Measurements from ENCODE around the gene CCDC146.
"Not testable (repeated sequence)": the region's sequence is repeated elsewhere in the genome, so short reads cannot be mapped to it uniquely, and the experiment has no call there.

CCDC146 gene, protein sequence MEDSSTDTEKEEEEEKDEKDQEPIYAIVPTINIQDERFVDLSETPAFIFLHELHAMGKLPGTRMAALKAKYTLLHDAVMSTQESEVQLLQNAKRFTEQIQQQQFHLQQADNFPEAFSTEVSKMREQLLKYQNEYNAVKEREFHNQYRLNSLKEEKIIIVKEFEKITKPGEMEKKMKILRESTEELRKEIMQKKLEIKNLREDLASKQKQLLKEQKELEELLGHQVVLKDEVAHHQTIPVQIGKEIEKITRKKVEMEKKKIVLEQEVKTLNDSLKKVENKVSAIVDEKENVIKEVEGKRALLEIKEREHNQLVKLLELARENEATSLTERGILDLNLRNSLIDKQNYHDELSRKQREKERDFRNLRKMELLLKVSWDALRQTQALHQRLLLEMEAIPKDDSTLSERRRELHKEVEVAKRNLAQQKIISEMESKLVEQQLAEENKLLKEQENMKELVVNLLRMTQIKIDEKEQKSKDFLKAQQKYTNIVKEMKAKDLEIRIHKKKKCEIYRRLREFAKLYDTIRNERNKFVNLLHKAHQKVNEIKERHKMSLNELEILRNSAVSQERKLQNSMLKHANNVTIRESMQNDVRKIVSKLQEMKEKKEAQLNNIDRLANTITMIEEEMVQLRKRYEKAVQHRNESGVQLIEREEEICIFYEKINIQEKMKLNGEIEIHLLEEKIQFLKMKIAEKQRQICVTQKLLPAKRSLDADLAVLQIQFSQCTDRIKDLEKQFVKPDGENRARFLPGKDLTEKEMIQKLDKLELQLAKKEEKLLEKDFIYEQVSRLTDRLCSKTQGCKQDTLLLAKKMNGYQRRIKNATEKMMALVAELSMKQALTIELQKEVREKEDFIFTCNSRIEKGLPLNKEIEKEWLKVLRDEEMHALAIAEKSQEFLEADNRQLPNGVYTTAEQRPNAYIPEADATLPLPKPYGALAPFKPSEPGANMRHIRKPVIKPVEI

DNA sequence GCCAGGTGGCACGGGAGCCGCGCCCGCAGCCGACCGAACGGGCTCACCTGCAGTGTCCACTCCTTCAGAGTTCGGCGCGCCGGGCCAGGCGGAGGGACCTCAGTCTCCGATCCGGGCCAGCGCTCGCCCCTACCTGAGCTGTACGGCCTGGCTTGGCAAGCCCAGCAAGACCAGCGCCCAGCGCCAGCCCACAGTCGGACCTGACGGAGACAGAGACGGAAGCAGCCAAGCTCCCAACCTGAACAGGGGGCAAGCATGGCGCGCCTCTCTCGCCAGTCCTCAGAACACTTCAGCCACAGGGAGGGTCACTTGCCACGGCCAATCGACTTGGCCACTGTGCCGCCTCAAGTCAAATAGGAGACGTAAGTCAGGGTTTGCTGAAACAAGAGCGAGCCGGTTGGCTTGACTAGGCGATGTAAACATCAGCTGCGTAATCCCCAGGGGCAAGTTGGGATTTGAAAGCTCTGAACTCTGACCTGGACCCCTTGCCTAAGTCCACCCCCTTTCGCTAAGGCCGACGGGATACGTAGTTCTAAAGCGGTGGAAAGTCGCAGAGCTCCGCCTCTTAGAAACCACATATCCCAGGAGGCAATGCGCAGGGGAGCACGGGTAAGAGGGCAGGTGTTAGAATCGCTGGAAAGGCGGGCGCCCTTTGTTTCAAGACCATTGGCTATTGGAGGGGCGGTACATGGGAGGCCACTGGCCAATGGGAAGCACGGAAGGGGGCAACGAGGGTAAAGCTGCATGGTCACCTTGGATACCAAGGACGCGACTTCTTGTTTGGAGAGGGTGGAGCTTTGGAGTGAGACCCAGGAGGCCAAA lies at the start of gene CCDC146:
CCDC146 (plus strand) TSS at position 756 of the 822 bp plus-strand sequence. CDS start 45,054 bp downstream, outside the sequence.
- peak; percentile 86 to 94 for DNase-seq (ENCODE audit: low read depth in 2 of 2)

DNA sequence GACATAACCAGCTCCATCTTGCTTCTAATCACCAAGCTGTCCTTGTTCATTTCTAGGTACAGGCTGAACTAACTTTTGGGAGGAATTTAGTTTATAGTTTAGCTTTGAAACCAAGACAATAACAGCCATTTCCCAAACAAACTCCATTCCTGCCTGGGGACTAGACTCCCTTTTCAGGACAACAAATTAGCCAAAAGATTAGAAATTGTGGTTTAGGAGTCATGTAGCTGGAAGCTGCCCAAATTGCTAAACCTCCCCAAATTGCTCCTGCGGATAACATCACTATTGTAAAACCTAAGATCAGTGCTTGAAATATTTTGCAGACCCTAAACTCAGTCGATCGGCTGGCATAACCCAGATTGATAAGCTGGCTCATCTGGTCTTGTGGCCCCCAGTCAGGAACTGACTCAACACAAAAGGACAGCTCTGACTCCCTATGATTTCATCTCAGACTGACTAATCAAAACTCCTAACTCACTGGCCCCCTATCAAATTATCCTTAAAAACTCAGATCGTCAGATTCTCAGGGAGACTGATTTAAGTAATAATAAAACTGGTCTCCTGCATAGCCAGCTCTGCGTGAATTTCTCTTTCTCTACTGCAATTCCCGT lies 47.5 kb upstream of the CCDC146 start:
- not testable (repeated sequence) for DNase-seq (ENCODE audit: low read depth in 2 of 2)

DNA sequence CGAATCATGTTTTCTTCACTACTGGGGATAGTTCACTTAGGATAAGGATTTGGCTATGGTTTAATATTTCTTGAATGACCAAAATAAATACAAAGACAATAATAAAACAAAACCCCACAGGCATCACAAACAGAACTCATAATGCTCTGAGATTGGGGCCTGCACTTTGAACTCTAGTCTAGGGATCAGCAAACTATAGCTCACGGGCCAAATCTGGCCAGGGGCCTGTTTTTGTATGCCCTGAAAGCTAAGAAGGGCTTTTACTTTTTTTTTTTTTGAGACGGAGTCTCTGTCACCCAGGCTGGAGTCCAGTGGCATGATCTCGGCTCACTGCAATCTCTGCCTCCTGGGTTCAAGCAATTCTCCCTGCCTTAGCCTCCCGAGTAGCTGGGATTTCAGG lies 45.4 kb upstream of the CCDC146 start:
- not testable (repeated sequence) for DNase-seq (ENCODE audit: low read depth in 2 of 2)

DNA sequence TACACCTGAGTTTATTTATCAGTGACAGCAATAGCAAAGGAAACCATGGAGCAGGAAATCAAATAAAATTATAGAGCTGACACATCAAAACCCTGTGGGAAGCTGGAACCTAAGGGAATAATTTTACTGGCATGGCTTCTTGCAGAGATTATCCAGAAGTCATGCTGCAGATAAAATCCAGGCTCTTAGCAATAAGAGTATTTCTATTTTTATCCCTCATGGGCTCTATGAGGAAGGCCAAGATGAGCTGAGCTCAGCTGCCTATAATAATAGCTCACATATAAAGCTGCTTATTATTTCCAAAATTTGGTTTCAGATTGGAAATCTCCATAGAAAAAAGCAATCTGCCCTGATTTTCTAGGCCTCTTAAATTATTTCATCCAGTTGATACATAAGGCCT lies 43.3 kb upstream of the CCDC146 start:
- not testable (repeated sequence) for DNase-seq (ENCODE audit: low read depth in 2 of 2)

DNA sequence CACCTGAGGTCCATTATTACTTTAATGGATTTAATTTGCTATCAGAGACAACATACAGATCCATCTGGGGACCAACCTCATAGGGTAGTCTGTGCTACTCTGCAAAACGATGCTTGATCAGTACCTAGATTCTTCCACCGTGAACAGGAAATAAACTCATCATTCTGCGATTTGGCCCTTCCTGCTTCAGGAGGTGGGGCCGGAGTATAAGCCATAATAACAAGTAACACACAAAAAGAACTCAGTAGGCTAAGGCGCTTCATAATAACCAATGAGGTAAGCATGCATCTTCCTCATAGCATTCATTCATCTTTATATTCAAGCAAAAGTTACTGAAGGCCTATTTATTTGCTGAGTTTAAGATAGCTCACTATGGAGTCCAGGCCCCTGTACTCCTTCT lies 42.8 kb upstream of the CCDC146 start:
- not testable (repeated sequence) for DNase-seq (ENCODE audit: low read depth in 2 of 2)

DNA sequence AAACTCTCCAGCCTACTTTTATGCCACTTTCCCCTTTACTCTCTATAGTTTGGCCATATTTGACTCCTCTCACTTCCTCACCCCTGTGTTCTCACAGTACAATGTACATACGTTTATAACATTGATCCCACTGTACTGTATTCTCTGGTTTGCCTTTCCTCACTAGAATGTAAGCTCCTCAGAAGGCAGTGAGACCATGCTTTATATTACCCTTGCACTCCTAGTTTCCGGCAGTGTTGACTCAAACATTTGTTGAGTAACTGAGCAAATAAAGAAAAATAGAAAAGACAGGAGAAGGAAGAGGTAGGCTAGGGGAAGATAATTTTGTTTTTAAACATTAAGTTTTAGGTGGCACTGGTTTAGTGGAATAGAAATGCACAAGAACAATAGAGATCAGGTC lies 42.2 kb upstream of the CCDC146 start:
- not testable (repeated sequence) for DNase-seq (ENCODE audit: low read depth in 2 of 2)

DNA sequence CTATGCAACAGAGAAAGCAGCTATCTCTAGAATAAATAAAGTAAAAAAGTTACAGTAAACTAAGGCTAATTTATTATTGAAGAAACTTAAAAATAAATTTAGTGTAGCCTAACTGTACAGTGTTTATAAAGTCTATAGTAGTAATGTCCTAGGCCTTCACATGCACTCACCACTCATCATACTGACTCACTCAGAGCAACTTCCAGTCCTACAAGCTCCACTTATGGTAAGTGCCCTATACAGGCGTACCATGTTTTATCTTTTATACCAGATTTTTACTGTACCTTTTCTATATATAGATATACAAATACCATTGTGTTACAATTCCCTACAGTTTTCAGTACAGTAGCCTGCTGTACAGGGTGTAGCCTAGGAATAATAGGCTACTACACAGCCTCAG lies 40.2 kb upstream of the CCDC146 start:
- not testable (repeated sequence) for DNase-seq (ENCODE audit: low read depth in 2 of 2)

DNA sequence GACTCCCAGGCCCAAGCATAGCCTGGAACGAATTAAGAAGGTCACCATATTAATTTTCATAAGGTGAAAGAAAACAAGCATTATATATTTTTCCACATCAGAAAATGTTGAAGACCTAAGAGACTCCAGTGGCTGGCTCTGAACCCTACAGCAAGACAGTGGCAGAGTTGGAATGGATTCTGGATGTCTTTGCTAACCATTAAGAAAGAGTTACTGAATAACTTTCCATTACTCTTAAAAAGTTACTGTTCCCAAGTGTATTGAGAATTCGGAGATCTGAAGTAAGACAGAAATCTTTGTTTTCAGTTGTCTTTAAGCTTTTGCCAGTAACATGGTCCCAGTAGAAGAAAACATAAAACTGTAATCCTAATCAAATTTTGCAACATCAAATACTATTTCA lies 30.1 kb upstream of the CCDC146 start:
- not testable (repeated sequence) for DNase-seq (ENCODE audit: low read depth in 2 of 2)

DNA sequence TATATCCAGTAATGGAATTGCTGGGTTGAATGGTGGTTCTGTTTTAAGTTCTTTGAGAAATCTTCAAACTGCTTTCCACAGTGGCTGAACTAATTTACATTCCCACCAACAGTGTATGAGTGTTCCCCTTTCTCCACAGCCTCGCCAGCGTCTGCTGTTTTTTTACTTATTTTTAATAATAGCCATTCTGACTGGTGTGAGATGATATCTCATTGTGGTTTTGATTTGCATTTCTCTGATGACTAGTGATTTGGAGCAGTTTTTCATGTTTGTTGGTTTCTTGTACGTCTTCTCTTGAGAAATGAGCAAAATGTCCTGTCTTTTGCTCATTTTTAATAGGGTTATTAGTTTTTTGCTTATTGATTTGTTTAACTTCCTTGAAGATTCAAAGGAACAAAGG lies 21.9 kb upstream of the CCDC146 start:
- DNase-seq (ENCODE audit: low read depth in 2 of 2), result not testable (repeated sequence)

DNA sequence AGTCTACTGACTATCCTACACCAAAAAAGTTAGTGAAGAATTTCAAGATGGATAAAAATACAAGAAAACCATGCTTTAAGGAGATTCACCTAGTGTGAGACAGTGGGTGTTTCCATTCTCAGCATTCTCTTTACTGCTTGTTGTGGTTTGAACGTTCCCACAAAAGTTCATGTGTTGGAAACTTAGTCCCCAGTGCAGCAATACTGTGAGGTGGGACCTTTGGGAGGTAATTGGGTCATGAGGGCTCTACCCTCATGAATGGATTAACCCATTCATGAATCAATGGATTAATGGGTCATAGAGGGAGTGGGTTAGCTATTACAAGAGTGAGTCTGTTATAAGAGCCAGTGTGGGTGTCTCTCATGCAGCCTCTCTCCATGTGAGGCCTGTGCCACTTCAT lies 21.2 kb upstream of the CCDC146 start:
- DNase-seq (ENCODE audit: low read depth in 2 of 2), result not testable (repeated sequence)

DNA sequence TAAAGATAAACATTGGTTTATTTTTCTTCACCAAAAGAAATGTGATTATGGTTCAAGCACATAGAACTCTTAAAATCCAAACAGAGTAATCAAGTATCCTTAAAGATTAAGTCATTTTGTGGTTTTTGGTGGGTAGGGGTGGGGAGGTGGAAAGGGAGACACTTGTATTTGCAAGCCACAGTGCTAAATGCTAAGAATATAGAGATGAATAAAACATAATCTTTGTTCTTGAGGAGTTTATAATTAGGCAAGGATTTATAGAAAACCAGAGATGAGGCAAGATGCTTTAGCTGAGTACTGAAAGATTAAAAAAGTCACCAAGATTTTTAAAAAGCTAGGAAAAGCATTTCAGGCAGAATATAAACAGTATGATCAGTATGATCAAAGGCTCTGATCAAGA lies 19.7 kb upstream of the CCDC146 start:
- not testable (repeated sequence) for DNase-seq (ENCODE audit: low read depth in 2 of 2)

DNA sequence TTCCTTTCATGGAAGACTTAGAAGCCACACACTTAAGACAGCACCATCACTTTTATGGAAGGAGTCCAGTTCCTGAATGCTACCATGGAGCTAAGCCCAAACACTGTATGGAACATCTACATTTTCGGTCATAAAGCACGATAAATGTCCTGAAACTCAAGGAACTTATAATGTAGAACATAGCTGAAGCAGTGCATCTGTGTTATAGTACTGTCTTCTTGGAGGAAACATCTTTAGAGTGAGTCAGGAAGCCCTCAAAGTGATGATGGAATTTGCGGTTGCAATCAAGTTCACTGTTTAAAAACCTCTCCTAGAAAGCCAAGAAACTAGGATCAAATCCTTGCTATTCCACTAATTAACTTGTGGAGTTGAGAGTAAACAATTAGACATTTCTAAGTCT lies 16.5 kb upstream of the CCDC146 start:
- not testable (repeated sequence) for DNase-seq (ENCODE audit: low read depth in 2 of 2)

DNA sequence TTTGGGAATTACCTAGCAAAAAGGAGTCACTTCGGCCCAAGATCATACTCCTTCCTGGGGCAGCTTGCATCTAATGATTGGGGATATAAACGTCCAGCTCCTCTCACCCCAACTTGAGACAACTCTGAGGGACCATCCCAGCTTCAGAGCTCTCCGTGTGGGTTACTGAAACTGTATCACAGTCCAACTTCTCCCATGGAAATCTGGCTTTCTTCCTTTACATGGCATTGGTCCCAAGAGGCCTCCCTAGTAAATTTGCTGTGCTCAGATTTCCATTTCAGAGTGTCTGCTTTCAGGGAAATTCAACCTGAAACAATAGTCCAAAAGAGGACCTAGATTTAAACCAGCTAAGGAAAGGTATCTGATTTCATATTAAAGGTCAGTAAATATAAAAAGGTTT lies 14.8 kb upstream of the CCDC146 start:
- not testable (repeated sequence) for DNase-seq (ENCODE audit: low read depth in 2 of 2)

DNA sequence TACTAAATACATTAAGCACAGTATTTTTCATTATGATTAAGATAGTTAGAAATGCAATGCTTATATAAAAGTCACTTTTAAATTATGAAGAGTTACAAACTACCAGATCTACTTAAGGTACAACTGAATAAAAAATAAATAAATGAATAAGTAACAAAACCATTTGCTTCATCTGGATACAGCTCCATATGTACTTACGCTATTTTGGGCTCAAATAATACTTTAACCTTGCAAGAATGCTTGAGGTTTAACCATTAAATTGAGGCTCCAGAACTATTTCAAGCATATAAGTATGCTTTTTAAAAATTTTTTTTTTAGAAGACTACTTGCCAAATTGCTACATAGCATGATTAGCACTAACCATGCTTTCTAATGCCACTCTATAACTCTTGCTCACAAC lies 14.1 kb upstream of the CCDC146 start:
- not testable (repeated sequence) for DNase-seq (ENCODE audit: low read depth in 2 of 2)

DNA sequence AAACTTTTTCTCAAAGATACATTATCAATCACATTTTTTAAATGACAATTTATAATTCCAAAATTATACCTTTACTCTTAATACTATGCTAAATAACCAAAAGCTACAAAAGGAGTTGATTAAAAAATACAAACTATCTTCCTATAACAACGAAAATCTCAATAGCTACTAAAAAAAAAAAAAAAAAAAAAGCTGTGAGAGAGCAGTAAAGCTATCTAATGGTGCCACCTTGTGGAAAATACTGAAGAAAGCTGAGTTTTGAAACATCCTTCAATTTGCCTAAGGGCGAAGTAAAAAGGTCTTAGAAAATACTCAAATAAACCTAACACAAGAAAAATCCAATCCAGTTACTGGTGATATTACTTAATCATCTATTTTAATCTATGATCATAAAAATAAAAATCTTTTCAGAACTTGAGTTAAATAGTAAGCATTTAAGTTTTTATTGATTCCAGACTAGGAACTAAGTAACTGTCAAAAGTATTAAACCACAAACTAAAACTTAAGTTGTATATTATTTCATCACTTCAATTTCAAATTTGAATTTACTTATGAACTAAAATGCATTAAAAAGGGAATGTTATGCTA lies 9.6 kb upstream of the CCDC146 start:
- not testable (repeated sequence) for DNase-seq (ENCODE audit: low read depth in 2 of 2)

DNA sequence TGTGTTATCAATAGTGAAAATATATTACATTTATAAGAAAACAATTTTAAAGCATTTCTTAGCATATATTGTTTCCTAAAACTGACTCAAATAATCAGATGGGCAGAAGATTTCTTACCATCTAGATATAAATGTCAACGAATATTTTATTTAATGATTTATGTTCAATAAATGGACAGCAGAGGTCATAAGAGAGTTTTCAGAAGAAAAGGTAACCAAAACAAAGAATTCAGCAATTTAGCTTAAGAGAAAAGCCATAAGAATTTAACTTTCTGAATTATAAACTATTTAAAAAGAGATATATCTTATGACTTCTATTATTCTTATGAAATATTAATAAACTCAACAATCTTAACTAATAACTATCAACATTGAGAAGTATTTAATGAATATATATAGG lies 3.1 kb downstream of the CCDC146 start:
- DNase-seq (ENCODE audit: low read depth in 2 of 2), result not testable (repeated sequence)

DNA sequence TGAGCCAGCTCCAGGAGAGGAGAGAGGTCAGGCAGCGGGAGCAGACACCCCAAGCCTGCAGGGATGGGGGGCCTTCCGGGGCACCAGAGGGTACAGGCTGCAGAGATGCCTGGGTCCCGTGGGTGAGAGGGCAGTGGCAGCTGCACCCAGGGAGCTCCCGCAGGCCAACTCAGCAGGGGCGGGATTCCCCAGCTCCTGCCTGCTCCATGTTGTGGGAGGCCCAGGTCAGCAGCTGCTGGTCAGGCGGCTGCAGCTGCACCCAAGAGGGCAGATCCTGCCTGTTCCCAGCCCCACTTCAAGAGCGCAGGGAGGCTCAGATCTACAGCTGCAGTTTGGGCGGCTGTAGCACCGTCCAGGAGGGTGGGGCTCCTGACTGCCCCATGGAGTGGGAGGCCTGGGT lies 4.6 kb downstream of the CCDC146 start:
- not testable (repeated sequence) for DNase-seq (ENCODE audit: low read depth in 2 of 2)

DNA sequence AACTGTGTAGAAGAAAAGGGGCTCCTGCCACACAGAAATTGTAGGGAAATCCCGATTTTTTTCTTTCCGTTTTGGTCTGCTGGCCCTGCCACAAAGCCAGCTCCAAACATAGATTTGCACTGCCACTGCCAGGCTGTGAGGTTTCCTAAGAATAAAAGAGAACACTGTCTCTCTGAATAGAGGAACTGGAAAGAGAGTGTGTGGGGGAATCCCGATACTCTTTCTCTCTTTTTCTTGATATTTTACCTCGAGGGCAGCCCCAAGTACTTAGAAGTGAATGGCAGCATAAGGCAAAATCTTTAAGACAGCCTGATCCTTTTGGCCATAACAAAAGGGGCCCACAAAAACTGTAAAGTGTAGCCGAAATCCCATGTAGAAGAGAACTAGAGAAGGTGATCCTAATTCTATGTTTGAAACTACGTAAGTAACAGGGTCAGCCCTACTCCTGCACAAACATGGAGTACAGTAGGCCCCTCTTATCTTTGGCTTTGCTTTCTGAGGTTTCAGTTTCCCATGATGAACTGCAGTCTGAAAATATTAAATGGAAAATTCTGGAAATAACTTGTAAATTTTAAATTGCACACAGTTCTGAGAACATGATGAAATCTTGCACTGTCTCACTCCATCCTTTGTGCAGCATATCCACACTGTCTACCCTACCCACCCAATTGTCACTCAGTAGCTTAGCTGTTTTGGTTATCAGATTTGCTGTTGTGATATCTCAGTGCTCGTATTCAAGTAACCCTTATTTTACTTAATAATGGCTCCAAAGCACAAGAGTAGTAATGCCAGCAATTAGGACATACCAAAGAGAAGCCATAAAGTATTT lies 6.4 kb downstream of the CCDC146 start:
- DNase-seq (ENCODE audit: low read depth in 2 of 2), result not testable (repeated sequence)

DNA sequence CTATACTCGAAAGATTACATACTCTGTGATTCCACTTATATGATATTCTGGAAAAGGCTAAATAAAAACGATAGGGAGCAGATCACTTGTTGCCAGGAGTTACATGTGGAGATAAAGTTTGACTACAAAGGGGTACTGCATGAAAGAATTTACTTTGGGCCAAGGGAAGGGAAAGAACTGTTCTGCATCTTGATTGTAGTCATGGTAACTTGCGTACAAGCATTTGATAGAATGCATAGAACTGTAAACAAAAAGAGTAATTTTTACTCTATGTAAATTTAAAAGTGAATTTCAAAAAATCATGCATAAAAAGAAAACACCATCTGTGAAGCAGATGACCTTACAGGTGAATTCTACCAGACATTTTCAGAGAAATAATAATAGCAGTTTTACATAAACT lies 9.4 kb downstream of the CCDC146 start:
- DNase-seq (ENCODE audit: low read depth in 2 of 2), result not testable (repeated sequence)

DNA sequence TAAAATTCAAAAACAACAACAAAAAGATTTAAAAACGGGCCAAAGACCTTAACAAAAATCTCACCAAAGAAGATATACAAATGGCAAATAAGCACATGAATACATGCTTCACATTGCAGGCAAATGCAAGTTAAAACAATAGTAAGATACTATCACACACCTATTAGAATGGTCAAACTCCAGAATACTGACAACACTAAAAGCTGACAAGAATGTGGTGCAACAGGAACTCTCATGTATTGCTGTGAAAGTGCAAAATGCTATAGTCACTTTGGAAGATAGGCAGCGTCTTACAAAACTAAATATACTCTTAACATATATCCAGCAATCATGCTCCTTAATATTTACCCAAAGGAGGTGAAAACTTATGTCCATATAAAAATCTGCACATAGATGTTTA lies 16.3 kb downstream of the CCDC146 start:
- not testable (repeated sequence) for DNase-seq (ENCODE audit: low read depth in 2 of 2)
